Heart left ventricle (tissue), 16 donors: ENCODE results near the gene ISOC1. TPM values are rescaled to one million over a fixed set of nuclear protein-coding genes. Genes with fewer than 3 reads are reported as not detected.

ENCODE experiments used
- ATAC-seq, 4 donors: fragments of 200-7000 bp; cut with Tn5 transposase; one replicate each; pipeline ENCODE4 v1.9.1; 2020 to 2022; ENCODE audit warnings: moderate library complexity in 4 of 4, mild to moderate bottlenecking in 3 of 4, moderate number of reproducible peaks in 1 of 4
- DNase-seq, 5 donors: peaks; one replicate each; pipeline ENCODE4 v3.0.0-alpha.2; 2020
- H3K27ac ChIP-seq, 12 donors: fragments of 200-600 bp; sonication (generic) in 4 of 12; one replicate each; pipeline versions ENCODE4 v1.5.0 to v1.8.0; 2016 to 2022; ENCODE audit warnings: mild to moderate bottlenecking in 2 of 12
- H3K27me3 ChIP-seq, 9 donors: fragments of 200-600 bp; sonication (generic) in 2 of 9; one replicate each; pipeline versions ENCODE4 v1.5.1 to v1.8.0; 2016 to 2022; ENCODE audit warnings: mild to moderate bottlenecking in 3 of 9
- H3K36me3 ChIP-seq, 9 donors: fragments of 200-600 bp; sonication (generic) in 2 of 9; one replicate each; pipeline versions ENCODE4 v1.5.0 to v1.8.0; 2018 to 2022; ENCODE audit warnings: mild to moderate bottlenecking in 2 of 9
- H3K4me1 ChIP-seq, 12 donors: fragments of 200-600 bp; sonication (generic) in 4 of 12; one replicate each; pipeline versions ENCODE4 v1.5.0 to v1.8.0; 2016 to 2022; ENCODE audit warnings: mild to moderate bottlenecking in 3 of 12
- H3K4me3 ChIP-seq, 12 donors: fragments of 200-600 bp; sonication (generic) in 4 of 12; one replicate each; pipeline versions ENCODE4 v1.5.0 to v1.8.0; 2017 to 2022; ENCODE audit warnings: mild to moderate bottlenecking in 9 of 12, moderate library complexity in 4 of 12
- H3K9me3 ChIP-seq, 12 donors: fragments of 200-600 bp; sonication (generic) in 4 of 12; one replicate each; pipeline versions ENCODE4 v1.5.0 to v1.8.0; 2016 to 2022; ENCODE audit warnings: mild to moderate bottlenecking in 1 of 12
- POLR2A ChIP-seq, 2 donors: fragments of 450-650 bp; IDR thresholded peaks; one replicate each; pipeline ENCODE4 v1.6.1; 2017; ENCODE audit warnings: antibody characterized with exemption in 2 of 2, mild to moderate bottlenecking in 2 of 2, moderate library complexity in 2 of 2
- WGBS, 4 donors: extraction: QIAGEN DNeasy Blood & Tissue Kit in 2 of 4; methylation state at CpG; one replicate each; pipeline versions ENCODE4 v1.1.5 to v1.1.7; 2013 to 2018; 5-methylcytosine and 5-hydroxymethylcytosine counted together
- intact Hi-C, 10 donors: fragments of 100-400 bp; cut with DNase I; formaldehyde crosslinking; loops; one replicate each; pipeline versions ENCODE4 v1.11.1 to v1.14.2; 2022
- polyA plus RNA-seq, 2 donors: library from polyadenylated mRNA; stranded (reverse); fragments of 200-250 nt; gene quantifications; one replicate each; pipeline ENCODE4 v1.2.3, GENCODE V29; 2013
- total RNA-seq, 9 donors: library from RNA; depleted of rRNA in 2 of 9; stranded (reverse); fragments of >200 nt in 2 of 9; fragmentation: NEBNext Ultra II Directional in 3 of 9; extraction: Animal tissue kit (Norgen Biotek cat#: 25700) in 3 of 9; gene quantifications; one replicate each; pipeline versions ENCODE4 v1.1.0 to v1.2.4, GENCODE V29; 2016 to 2023
- TF ChIP-seq, protein P1 (sequence below), 12 donors: fragments of 200-600 bp; sonication (generic) in 4 of 12; IDR thresholded peaks; one replicate each; pipeline versions ENCODE4 v1.5.0 to v1.8.0; 2018 to 2022; ENCODE audit warnings: antibody characterized with exemption in 12 of 12, mild to moderate bottlenecking in 5 of 12
- donor health status: ischemic (EF 13 %, LVEDD 7.1; RV severe dilation, severe dysfunction).
- donor health status: healthy with polysubstance abuse.
- donor health status: DM: no; HTN: yes; CAD: no.
- donor health status: DM: no; HTN: no; CAD: no.
- donor health status: ischemic (EF 25% LVEDD 6.9; RV normal size, moderate dysfunction).
- donor health status: ischemic (EF 25% LVEDD 5.7; RV mildly dilated, moderate dysfunction).
- donor health status: healthy.
- donor health status: DM: yes; HTN: yes; CAD: no.
- donor health status: ischemic (EF 35%, LVEDD 5.7; RV mildly dilated, moderate dysfunction).
- donor health status: nonischemic (EF 11% LVEDD 7.7; RV severe dilation, severe dysfunction).
- donor health status: DM: yes; HTN: yes; CAD: no.
- donor health status: PGD.
- donor health status: ischemic (EF 29% LVEDD 5.4; RV normal size, mild dysfunction).
- donor health status: nonischemic (EF 23%, LVEDD 6.1; RV moderate dilation, normal function).

ISOC1 gene
- total and polyA plus RNA-seq, 11 donors: 42.3 to 98.6 (median 72.7) TPM

DNA sequence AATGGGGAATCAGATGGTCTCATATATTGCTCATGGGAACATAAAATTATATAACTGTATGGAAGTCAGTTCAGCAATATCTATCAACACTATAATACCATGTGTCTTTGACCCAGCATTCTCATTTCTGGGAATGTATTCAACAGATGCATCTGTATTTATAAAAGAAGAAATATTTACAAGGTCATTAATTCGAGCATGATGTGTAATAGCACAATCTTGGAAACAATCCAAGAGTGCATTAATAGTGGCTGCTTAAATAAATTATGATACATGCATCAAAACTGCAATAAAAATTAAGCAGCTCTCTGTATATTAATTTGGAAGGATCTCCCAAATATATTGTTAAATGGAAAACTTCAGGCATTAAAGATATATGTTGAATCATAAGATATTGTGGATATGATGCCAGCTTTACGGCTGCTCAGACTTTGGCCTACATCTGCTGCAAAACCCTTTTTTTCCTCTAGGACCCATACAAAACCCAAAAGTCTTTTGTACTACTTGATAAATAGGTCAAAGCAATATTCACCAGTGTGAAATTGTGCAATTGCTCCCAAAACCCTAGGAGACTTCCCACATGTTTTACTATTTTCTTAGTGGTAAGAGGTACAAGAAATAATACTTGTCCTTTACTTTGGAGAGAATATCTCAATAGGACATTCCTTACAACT lies 45.3 kb upstream of the ISOC1 start:
- H3K27me3 ChIP-seq: no peaks in the 10 kb centered on the region
- no peak overlapping the region for H3K27ac ChIP-seq
- ATAC-seq: no peak
- intact Hi-C loops: loop anchor here in 1 of 10 donors (10.0 kb wide), 1 partner anchor 144 kb away; no protein-coding TSS in a partner anchor
- H3K4me1 ChIP-seq: peaks cover 0 to 8% (median 0%) of the 10 kb centered on the region in 12 donors
- H3K36me3 ChIP-seq: no peaks in the 10 kb centered on the region
- no peak for TF ChIP-seq POLR2A (IDR thresholded peaks at IDR 0.05)
- TF ChIP-seq, protein P1, sequence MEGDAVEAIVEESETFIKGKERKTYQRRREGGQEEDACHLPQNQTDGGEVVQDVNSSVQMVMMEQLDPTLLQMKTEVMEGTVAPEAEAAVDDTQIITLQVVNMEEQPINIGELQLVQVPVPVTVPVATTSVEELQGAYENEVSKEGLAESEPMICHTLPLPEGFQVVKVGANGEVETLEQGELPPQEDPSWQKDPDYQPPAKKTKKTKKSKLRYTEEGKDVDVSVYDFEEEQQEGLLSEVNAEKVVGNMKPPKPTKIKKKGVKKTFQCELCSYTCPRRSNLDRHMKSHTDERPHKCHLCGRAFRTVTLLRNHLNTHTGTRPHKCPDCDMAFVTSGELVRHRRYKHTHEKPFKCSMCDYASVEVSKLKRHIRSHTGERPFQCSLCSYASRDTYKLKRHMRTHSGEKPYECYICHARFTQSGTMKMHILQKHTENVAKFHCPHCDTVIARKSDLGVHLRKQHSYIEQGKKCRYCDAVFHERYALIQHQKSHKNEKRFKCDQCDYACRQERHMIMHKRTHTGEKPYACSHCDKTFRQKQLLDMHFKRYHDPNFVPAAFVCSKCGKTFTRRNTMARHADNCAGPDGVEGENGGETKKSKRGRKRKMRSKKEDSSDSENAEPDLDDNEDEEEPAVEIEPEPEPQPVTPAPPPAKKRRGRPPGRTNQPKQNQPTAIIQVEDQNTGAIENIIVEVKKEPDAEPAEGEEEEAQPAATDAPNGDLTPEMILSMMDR (IDR thresholded peaks at IDR 0.05): no peak
- peaks cover 0 to 17% (median 8%) of the 10 kb centered on the region in 12 donors for H3K9me3 ChIP-seq
- no peak overlapping the region for H3K4me3 ChIP-seq
- no peak for DNase-seq
- 55 to 70% (median 61%) methylated on average over 2 of the region's 2 CpGs for WGBS, 4 donors

DNA sequence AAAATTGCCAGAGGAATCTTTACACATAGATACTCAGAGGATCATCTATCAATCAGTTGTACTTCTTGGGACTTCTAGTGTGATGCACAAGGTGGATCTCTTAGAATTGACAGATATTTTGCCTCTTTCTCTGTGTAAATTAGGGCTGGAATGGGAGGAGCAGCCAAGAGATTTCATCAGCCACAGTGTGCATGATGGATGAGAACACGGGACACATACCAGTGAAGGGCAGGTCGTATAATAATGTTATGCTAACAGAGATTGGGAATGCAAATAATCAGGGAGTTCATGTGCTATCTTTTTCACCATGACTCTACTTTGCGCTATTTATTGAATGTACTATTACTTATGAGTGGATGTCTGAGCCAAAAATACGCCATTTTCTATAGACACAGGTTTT lies 43.3 kb upstream of the ISOC1 start:
- no peaks in the 10 kb centered on the region for H3K9me3 ChIP-seq
- no peak for TF ChIP-seq POLR2A (IDR thresholded peaks at IDR 0.05)
- TF ChIP-seq, protein P1 (IDR thresholded peaks at IDR 0.05): no peak
- 41 to 78% (median 65%) methylated on average over 4 of the region's 4 CpGs for WGBS, 4 donors
- DNase-seq: no peak
- no peak overlapping the region for H3K27ac ChIP-seq
- peaks cover 0 to 8% (median 0%) of the 10 kb centered on the region in 12 donors for H3K4me1 ChIP-seq
- H3K36me3 ChIP-seq: no peaks in the 10 kb centered on the region
- no peak for ATAC-seq
- intact Hi-C loops: loop anchor here in 1 of 10 donors (10.0 kb wide), 1 partner anchor 146 kb away; no protein-coding TSS in a partner anchor
- no peak overlapping the region for H3K4me3 ChIP-seq
- H3K27me3 ChIP-seq: no peaks in the 10 kb centered on the region

DNA sequence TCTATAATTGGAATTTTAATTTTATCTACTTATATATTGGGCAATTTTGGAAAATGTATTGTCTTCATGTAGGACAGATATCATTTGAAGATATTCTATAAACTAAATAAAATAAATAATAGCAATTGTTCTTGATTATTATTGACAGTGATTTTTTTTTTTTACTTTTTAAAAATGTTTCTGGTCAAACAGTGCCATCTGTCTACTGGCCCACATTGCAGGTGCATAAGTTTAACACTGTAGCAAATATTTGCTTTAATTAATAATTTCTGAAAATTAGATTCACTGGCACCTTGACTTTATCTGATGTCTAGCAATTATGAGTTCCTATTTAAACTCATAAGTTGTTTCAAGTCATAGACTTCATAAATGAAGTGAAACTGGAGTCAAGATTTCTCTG lies 41.1 kb upstream of the ISOC1 start:
- ATAC-seq (no peak), DNase-seq (no peak)
- Histone ChIP-seq H3K9me3 (peaks cover 0 to 9% (median 2%) of the 10 kb centered on the region in 12 donors), H3K36me3 (no peaks in the 10 kb centered on the region), H3K4me3 (no peak overlapping the region), H3K4me1 (peaks cover 0 to 8% (median 0%) of the 10 kb centered on the region in 12 donors), H3K27me3 (no peaks in the 10 kb centered on the region), H3K27ac (no peak overlapping the region)
- intact Hi-C loops: loop anchor here in 1 of 10 donors (10.0 kb wide), 1 partner anchor 149 kb away; no protein-coding TSS in a partner anchor
- TF ChIP-seq, protein P1 (IDR thresholded peaks at IDR 0.05): peak in 5 of 12 donors; percentile 17 to 31 (median 22)
- no peak for TF ChIP-seq POLR2A (IDR thresholded peaks at IDR 0.05)

DNA sequence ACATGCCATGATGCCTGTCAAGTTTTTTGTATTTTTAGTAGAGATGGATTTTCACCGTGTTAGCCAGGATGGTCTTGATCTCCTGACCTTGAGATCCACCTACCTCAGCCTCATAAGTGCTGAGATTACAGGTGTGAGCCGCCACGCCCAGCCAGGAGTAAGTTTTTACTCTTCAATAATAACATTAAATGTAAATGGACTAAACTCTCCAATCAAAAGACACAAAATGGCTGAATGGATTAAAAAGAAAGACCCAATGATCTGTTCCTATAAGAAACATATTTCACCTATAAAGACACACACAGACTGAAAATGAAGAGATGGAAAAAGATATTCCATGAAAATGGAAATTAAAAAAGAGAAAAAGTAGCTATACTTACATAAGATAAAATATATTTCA lies 37.2 kb upstream of the ISOC1 start:
- no peak overlapping the region for H3K27ac ChIP-seq
- ATAC-seq (no peak), DNase-seq (no peak)
- peaks cover 0 to 9% (median 2%) of the 10 kb centered on the region in 12 donors for H3K9me3 ChIP-seq
- TF ChIP-seq POLR2A (IDR thresholded peaks at IDR 0.05): no peak
- TF ChIP-seq, protein P1 (IDR thresholded peaks at IDR 0.05): no peak
- H3K4me1 ChIP-seq: no peaks in the 10 kb centered on the region
- 83 to 94% (median 90%) methylated on average over 3 of the region's 3 CpGs for WGBS, 4 donors
- intact Hi-C loops: loop anchor here in 1 of 10 donors (10.0 kb wide), 1 partner anchor 153 kb away; no protein-coding TSS in a partner anchor
- no peaks in the 10 kb centered on the region for H3K36me3 ChIP-seq
- H3K27me3 ChIP-seq: no peaks in the 10 kb centered on the region
- no peak overlapping the region for H3K4me3 ChIP-seq
